Measurements from ENCODE around the gene PPP1R12A. TPM values are rescaled to one million over a fixed set of nuclear protein-coding genes. Genes with fewer than 3 reads are reported as not detected.

PPP1R12A gene
- total RNA-seq, 1 donor from 2014 or later: 374 TPM

- DNase-seq (ENCODE audit: low spot score in 2 of 2): no peak
- no peaks in the 10 kb centered on the region for H3K27me3 ChIP-seq
- no peaks in the 10 kb centered on the region for H3K36me3 ChIP-seq
- H3K4me3 ChIP-seq: peak overlapping the region; percentile 75 to 93
- H3K27ac ChIP-seq: peak overlapping the region; percentile 93 to 99
- intact Hi-C loops (cut with DNase I): loop anchor here (2.0 to 10.0 kb wide), 3 partner anchors 47 to 379 kb away; no protein-coding TSS in a partner anchor
- TF ChIP-seq CTCF (IDR thresholded peaks at IDR 0.05): no peak
- peaks cover 0 to 7% of the 10 kb centered on the region in 2 donors for H3K4me1 ChIP-seq
- H3K9me3 ChIP-seq: no peaks in the 10 kb centered on the region
Observed at GRCh38 chr12:79933532-79934264, 1.2 kb downstream of the PPP1R12A start.

GRCh38 chr12:79933043-79933442 is 1.9 kb downstream of the PPP1R12A start:
- no peaks in the 10 kb centered on the region for H3K36me3 ChIP-seq
- H3K4me3 ChIP-seq: peak overlapping the region; percentile 75 to 93
- no peak for TF ChIP-seq CTCF (IDR thresholded peaks at IDR 0.05)
- H3K9me3 ChIP-seq: no peaks in the 10 kb centered on the region
- DNase-seq (ENCODE audit: low spot score in 2 of 2): no peak
- H3K4me1 ChIP-seq: peaks cover 0 to 12% of the 10 kb centered on the region in 2 donors
- intact Hi-C loops (cut with DNase I): loop anchor here (10.0 kb wide), 2 partner anchors 118 to 378 kb away; no protein-coding TSS in a partner anchor
- H3K27me3 ChIP-seq: no peaks in the 10 kb centered on the region
- H3K27ac ChIP-seq: peak overlapping the region; percentile 93 to 99

- Histone ChIP-seq H3K4me1 (peaks cover 0 to 17% of the 10 kb centered on the region in 2 donors), H3K36me3 (no peaks in the 10 kb centered on the region), H3K27ac (peak overlapping the region; percentile 93 to 99), H3K27me3 (no peaks in the 10 kb centered on the region), H3K9me3 (no peaks in the 10 kb centered on the region), H3K4me3 (peak overlapping the region; percentile 75 to 93)
- no peak for TF ChIP-seq CTCF (IDR thresholded peaks at IDR 0.05)
- DNase-seq (ENCODE audit: low spot score in 2 of 2): no peak
- intact Hi-C loops (cut with DNase I): loop anchor here (10.0 kb wide), 2 partner anchors 118 to 378 kb away; no protein-coding TSS in a partner anchor
Observed at GRCh38 chr12:79932357-79932756, 2.5 kb downstream of the PPP1R12A start.

- peak overlapping the region; percentile 4 to 56 for H3K27ac ChIP-seq
- intact Hi-C loops (cut with DNase I): no loop called here
- H3K4me3 ChIP-seq: peak overlapping the region in 1 of 2 donors; percentile 1
- H3K9me3 ChIP-seq: no peaks in the 10 kb centered on the region
- TF ChIP-seq CTCF (IDR thresholded peaks at IDR 0.05): no peak
- H3K4me1 ChIP-seq: peaks cover 0 to 36% of the 10 kb centered on the region in 2 donors
- no peaks in the 10 kb centered on the region for H3K36me3 ChIP-seq
- H3K27me3 ChIP-seq: no peaks in the 10 kb centered on the region
- DNase-seq (ENCODE audit: low spot score in 2 of 2): no peak
Observed at GRCh38 chr12:79929065-79929464, 5.8 kb downstream of the PPP1R12A start.

- no peaks in the 10 kb centered on the region for H3K9me3 ChIP-seq
- DNase-seq (ENCODE audit: low spot score in 2 of 2): no peak
- H3K4me1 ChIP-seq: peaks cover 0 to 36% of the 10 kb centered on the region in 2 donors
- TF ChIP-seq CTCF (IDR thresholded peaks at IDR 0.05): no peak
- H3K27me3 ChIP-seq: no peaks in the 10 kb centered on the region
- intact Hi-C loops (cut with DNase I): no loop called here
- H3K4me3 ChIP-seq: no peak overlapping the region
- no peaks in the 10 kb centered on the region for H3K36me3 ChIP-seq
- peak overlapping the region; percentile 14 to 56 for H3K27ac ChIP-seq
Observed at GRCh38 chr12:79927772-79928474, 7.0 kb downstream of the PPP1R12A start.
